Neural cell (in vitro differentiated cells): ENCODE measurements around the gene LTBP1. TPM values are rescaled to one million over a fixed set of nuclear protein-coding genes. Genes with fewer than 3 reads are reported as not detected.

ENCODE experiments used
- H2AFZ ChIP-seq: fragments of 200-600, 300-800 bp; sonication (generic), shearing (Covaris generic); 2 replicates; pipeline ENCODE4 v1.6.0; 2014; ENCODE audit warnings: low read depth, mild to moderate bottlenecking, antibody characterized with exemption, low read length, moderate library complexity
- H3F3A ChIP-seq: fragments of 200-600 bp; shearing (Covaris generic); 2 replicates; pipeline ENCODE4 v1.6.1; 2016; ENCODE audit warnings: mild to moderate bottlenecking, moderate library complexity, mixed read lengths, antibody characterized with exemption, low read length; ENCODE audit not compliant: insufficient read depth, poor library complexity, severe bottlenecking
- H3K27ac ChIP-seq: fragments of 200-600, 300-800 bp; sonication (generic), shearing (Covaris generic); 2 replicates; pipeline ENCODE4 v1.5.1; 2014; ENCODE audit warnings: mild to moderate bottlenecking, low read length, moderate library complexity
- H3K27me3 ChIP-seq: fragments of 300-800, 200-600 bp; sonication (generic), shearing (Covaris generic); 2 replicates; pipeline ENCODE4 v1.6.0; 2014; ENCODE audit warnings: mild to moderate bottlenecking, low read depth, low read length, moderate library complexity; ENCODE audit not compliant: insufficient read depth
- H3K36me3 ChIP-seq: fragments of 300-800, 200-600 bp; sonication (generic), shearing (Covaris generic); 2 replicates; pipeline ENCODE4 v1.5.1; 2014; ENCODE audit warnings: mild to moderate bottlenecking, antibody characterized with exemption, low read length, moderate library complexity; ENCODE audit not compliant: insufficient read depth
- H3K4me2 ChIP-seq: fragments of 300-800, 200-600 bp; sonication (generic), shearing (Covaris generic); 2 replicates; pipeline ENCODE4 v1.6.0; 2014; ENCODE audit warnings: mild to moderate bottlenecking, low read length
- H3K4me3 ChIP-seq: fragments of 300-800, 200-600 bp; sonication (generic), shearing (Covaris generic); 2 replicates; pipeline ENCODE4 v1.5.1; 2014; ENCODE audit warnings: mild to moderate bottlenecking, low read length, moderate library complexity
- H3K79me2 ChIP-seq: fragments of 200-600 bp; shearing (Covaris generic); replicated peaks from 2 replicates; pipeline ENCODE4 v1.6.0; 2014; ENCODE audit warnings: mild to moderate bottlenecking, low read length, moderate library complexity; ENCODE audit not compliant: insufficient read depth
- H3K9ac ChIP-seq: fragments of 300-800, 200-600 bp; sonication (generic), shearing (Covaris generic); 2 replicates; pipeline ENCODE4 v1.6.1; 2016; ENCODE audit warnings: mild to moderate bottlenecking, low read length, mixed read lengths
- H3K9me2 ChIP-seq: fragments of 200-600 bp; shearing (Covaris generic); 2 replicates; pipeline ENCODE4 v1.6.1; 2016; ENCODE audit warnings: mild to moderate bottlenecking, low read length, mixed read lengths; ENCODE audit not compliant: insufficient read depth
- H3K9me3 ChIP-seq: fragments of 200-600, 300-800 bp; sonication (generic), shearing (Covaris generic); 2 replicates; pipeline ENCODE4 v1.6.1; 2016; ENCODE audit warnings: mild to moderate bottlenecking, mixed run types, low read length, moderate library complexity, mixed read lengths
- H4K20me1 ChIP-seq: fragments of 200-600 bp; shearing (Covaris generic); 2 replicates; pipeline ENCODE4 v1.6.1; 2016; ENCODE audit warnings: mild to moderate bottlenecking, mixed run types; ENCODE audit not compliant: insufficient read depth
- CTCF ChIP-seq: fragments of 450-650 bp; IDR thresholded peaks from 2 replicates; pipeline ENCODE4 v1.5.1; 2014; ENCODE audit warnings: antibody characterized with exemption, mild to moderate bottlenecking, moderate library complexity; ENCODE audit not compliant: poor library complexity, severe bottlenecking
- EP300 ChIP-seq: fragments of 450-650 bp; conservative IDR thresholded peaks from 2 replicates; pipeline ENCODE4 v1.6.1; 2014; ENCODE audit warnings: antibody characterized with exemption, mild to moderate bottlenecking, moderate library complexity; ENCODE audit not compliant: poor library complexity, severe bottlenecking
- EZH2 ChIP-seq: fragments of 200-600, 300-800 bp; shearing (Covaris generic), sonication (generic); IDR thresholded peaks from 2 replicates; pipeline ENCODE4 v1.6.1; 2014; ENCODE audit warnings: antibody characterized with exemption, low read length, borderline replicate concordance, mild to moderate bottlenecking; ENCODE audit not compliant: insufficient read depth, poor library complexity, severe bottlenecking
- MXI1 ChIP-seq: fragments of 450-650 bp; conservative IDR thresholded peaks from 2 replicates; pipeline ENCODE4 v1.6.1; 2014; ENCODE audit warnings: antibody characterized with exemption, mild to moderate bottlenecking; ENCODE audit not compliant: poor library complexity, severe bottlenecking
- POLR2AphosphoS5 ChIP-seq: IDR thresholded peaks from 2 replicates; pipeline ENCODE4 v1.6.1; 2012
- RAD21 ChIP-seq: fragments of 450-650 bp; conservative IDR thresholded peaks from 2 replicates; pipeline ENCODE4 v1.6.1; 2014; ENCODE audit warnings: antibody characterized with exemption, mild to moderate bottlenecking, moderate library complexity
- REST ChIP-seq: IDR thresholded peaks from 2 replicates; pipeline ENCODE4 v1.6.1; 2012; ENCODE audit warnings: borderline replicate concordance
- SMC3 ChIP-seq: fragments of 450-650 bp; conservative IDR thresholded peaks from 2 replicates; pipeline ENCODE4 v1.6.1; 2014; ENCODE audit warnings: antibody characterized with exemption, mild to moderate bottlenecking, moderate library complexity; ENCODE audit not compliant: poor library complexity
- TAF1 ChIP-seq: IDR thresholded peaks from 2 replicates; pipeline ENCODE4 v1.6.1; 2012; ENCODE audit warnings: low read depth
- polyA plus RNA-seq: library from polyadenylated mRNA; depleted of rRNA; stranded (reverse); fragments of >200 nt; gene quantifications from 2 replicates; pipeline ENCODE4 v1.2.3, GENCODE V29; 2014

LTBP1 gene
- polyA plus RNA-seq, 1 donor from 2014 or later = 1.8 TPM

- Histone ChIP-seq H3K27ac (no peak overlapping the region), H3K4me2 (no peak overlapping the region), H3K79me2 (no peaks in the 10 kb centered on the region), H3F3A (no peaks in the 10 kb centered on the region), H3K4me3 (no peak overlapping the region), H3K9me3 (no peaks in the 10 kb centered on the region), H3K27me3 (no peaks in the 10 kb centered on the region), H2AFZ (no peak overlapping the region), H3K9me2 (no peaks in the 10 kb centered on the region), H4K20me1 (no peaks in the 10 kb centered on the region), H3K9ac (no peak overlapping the region), H3K36me3 (no peaks in the 10 kb centered on the region)
- TF ChIP-seq EZH2 = no peak
- TF ChIP-seq POLR2AphosphoS5 = no peak
- no peak for TF ChIP-seq RAD21
- TF ChIP-seq REST = no peak
- TF ChIP-seq EP300 = no peak
- TF ChIP-seq CTCF = no peak
- no peak for TF ChIP-seq SMC3
- no peak for TF ChIP-seq TAF1
- no peak for TF ChIP-seq MXI1
Measured at GRCh38 chr2:33129263-33130053, 182.7 kb downstream of the LTBP1 start.

- Histone ChIP-seq H3K4me2 (no peak overlapping the region), H3K36me3 (no peaks in the 10 kb centered on the region), H3F3A (no peaks in the 10 kb centered on the region), H3K79me2 (no peaks in the 10 kb centered on the region), H2AFZ (no peak overlapping the region), H3K4me3 (no peak overlapping the region), H3K9ac (no peak overlapping the region), H3K9me3 (no peaks in the 10 kb centered on the region), H3K27me3 (no peaks in the 10 kb centered on the region), H4K20me1 (no peaks in the 10 kb centered on the region), H3K27ac (no peak overlapping the region), H3K9me2 (no peaks in the 10 kb centered on the region)
- TF ChIP-seq CTCF (no peak), SMC3 (no peak), POLR2AphosphoS5 (no peak), EZH2 (no peak), EP300 (no peak), MXI1 (no peak), TAF1 (no peak), RAD21 (no peak), REST (no peak)
Measured at GRCh38 chr2:33130054-33130447, 183.3 kb downstream of the LTBP1 start.
